22Rv1 (cell line): ENCODE measurements around the gene CTAGE9.

ENCODE experiments used
- CTCF ChIP-seq: fragments of 450-650 bp; IDR thresholded peaks from 2 replicates; pipeline ENCODE4 v1.5.1; 2017; ENCODE audit warnings: mild to moderate bottlenecking
- ZFX ChIP-seq: fragments of 450-650 bp; IDR thresholded peaks from 2 replicates; pipeline ENCODE4 v1.6.1; 2017; ENCODE audit warnings: antibody characterized with exemption, borderline replicate concordance

DNA sequence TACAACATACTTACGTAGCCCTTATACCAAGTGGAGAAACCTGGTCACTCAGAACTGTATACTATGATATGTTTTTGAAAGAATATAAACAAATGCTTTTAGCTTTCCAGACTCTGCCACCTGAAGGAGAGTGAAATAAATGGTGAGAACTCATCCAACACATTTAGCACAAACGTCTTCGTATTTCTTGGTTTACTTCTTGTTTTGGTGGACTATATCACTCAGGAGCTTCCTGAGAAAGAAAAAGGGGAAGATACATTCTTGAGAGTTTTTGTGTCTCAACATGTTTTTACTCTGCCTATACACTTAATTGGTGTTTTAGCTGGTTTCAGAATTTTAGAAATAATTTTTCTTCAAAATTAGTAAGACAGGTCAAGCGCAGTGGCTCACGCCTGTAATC, 19.4 kb upstream of the CTAGE9 start:
- TF ChIP-seq CTCF (no peak), ZFX (no peak)
